GM23338 (cell line): ENCODE results near the gene PTRH2.

ENCODE experiments used
- CREB1 ChIP-seq: fragments of 250-450 bp; sonication (Bioruptor Pico); IDR thresholded peaks from 2 replicates; pipeline ENCODE4 v1.5.0; 2020; ENCODE audit warnings: low read depth, mild to moderate bottlenecking, moderate library complexity
- CTCF ChIP-seq, 2 experiments: fragments of 200-600 bp in 1 of 2; sonication (generic) in 1 of 2; conservative IDR thresholded peaks; 2 replicates each; pipeline versions ENCODE4 v1.5.1 to v1.6.1; 2016 to 2017; ENCODE audit warnings: antibody characterized with exemption in 2 of 2, low read depth in 2 of 2, mild to moderate bottlenecking in 2 of 2, moderate library complexity in 1 of 2
- ETS1 ChIP-seq: IDR thresholded peaks from 2 replicates; pipeline ENCODE4 v1.6.1; 2016; ENCODE audit warnings: antibody characterized with exemption
- EZH2 ChIP-seq: fragments of 200-600 bp; sonication (generic); IDR thresholded peaks from one replicate; pipeline ENCODE4 v1.8.0; 2017; ENCODE audit warnings: antibody characterized with exemption, mild to moderate bottlenecking, low read depth; ENCODE audit not compliant: unreplicated experiment
- EZH2phosphoT487 ChIP-seq: fragments of 200-600 bp; sonication (generic); IDR thresholded peaks from one replicate; pipeline ENCODE4 v1.8.1; 2018; ENCODE audit warnings: antibody characterized with exemption; ENCODE audit not compliant: unreplicated experiment
- JUNB ChIP-seq: IDR thresholded peaks from one replicate; pipeline ENCODE4 v1.6.1; 2016; ENCODE audit warnings: antibody characterized with exemption; ENCODE audit not compliant: unreplicated experiment
- NANOG ChIP-seq: IDR thresholded peaks from 2 replicates; pipeline ENCODE4 v1.6.1; 2016; ENCODE audit warnings: antibody characterized with exemption, borderline replicate concordance
- POLR2AphosphoS5 ChIP-seq: IDR thresholded peaks from 2 replicates; pipeline ENCODE4 v1.6.1; 2016; ENCODE audit warnings: antibody characterized with exemption, low read depth
- REST ChIP-seq: IDR thresholded peaks from one replicate; pipeline ENCODE4 v1.6.1; 2018; ENCODE audit warnings: antibody characterized with exemption; ENCODE audit not compliant: unreplicated experiment
- STAT1 ChIP-seq: IDR thresholded peaks from one replicate; pipeline ENCODE4 v1.6.1; 2016; ENCODE audit warnings: antibody characterized with exemption; ENCODE audit not compliant: unreplicated experiment
- ZNF114 ChIP-seq: fragments of 250-450 bp; sonication (Bioruptor Pico); IDR thresholded peaks from 2 replicates; pipeline ENCODE4 v1.5.0; 2020; ENCODE audit warnings: mild to moderate bottlenecking, moderate library complexity
- ZNF331 ChIP-seq: fragments of 250-450 bp; sonication (Bioruptor Pico); IDR thresholded peaks from 2 replicates; pipeline ENCODE4 v1.5.0; 2020; ENCODE audit warnings: low read depth, mild to moderate bottlenecking, moderate library complexity
- ZNF462 ChIP-seq: fragments of 250-450 bp; sonication (Bioruptor Pico); IDR thresholded peaks from 2 replicates; pipeline ENCODE4 v1.5.0; 2020; ENCODE audit warnings: mild to moderate bottlenecking, moderate library complexity

GRCh38 chr17:59696682-59697277, 10.4 kb downstream of the PTRH2 start:
- TF ChIP-seq CTCF (conservative IDR thresholded peaks at IDR 0.05; ENCODE audit: low read depth in 2 of 2) = no peak
- no peak for TF ChIP-seq POLR2AphosphoS5
- TF ChIP-seq ETS1 = no peak
- TF ChIP-seq EZH2 = no peak
- TF ChIP-seq REST = no peak
- TF ChIP-seq STAT1 = no peak
- no peak for TF ChIP-seq JUNB
- no peak for TF ChIP-seq CREB1 (CRISPR knock-in tag)
- no peak for TF ChIP-seq EZH2phosphoT487
- TF ChIP-seq ZNF331 (CRISPR knock-in tag) = no peak
- TF ChIP-seq NANOG = no peak
- no peak for TF ChIP-seq ZNF462 (CRISPR knock-in tag)
- no peak for TF ChIP-seq ZNF114 (CRISPR knock-in tag)
